Prostate gland (tissue), 2 donors: ENCODE measurements around the gene GSG1. TPM values are rescaled to one million over a fixed set of nuclear protein-coding genes. Genes with fewer than 3 reads are reported as not detected.

Experiments used
- DNase-seq: peaks from one replicate; pipeline ENCODE4 v3.0.0-alpha.2; 2019; ENCODE audit warnings: low spot score
- H3K27ac ChIP-seq, 2 donors: fragments of 200-600 bp; sonication (generic); 2 replicates each; pipeline ENCODE4 v1.5.1; 2017 to 2019
- H3K27me3 ChIP-seq: fragments of 200-600 bp; sonication (generic); replicated peaks from 2 replicates; pipeline ENCODE4 v1.5.1; 2019; ENCODE audit not compliant: insufficient read depth
- H3K36me3 ChIP-seq, 2 donors: fragments of 200-600 bp; sonication (generic); 1 replicate in 1 of 2; 2 replicates in 1 of 2; pipeline versions ENCODE4 v1.5.1 to v1.8.1; 2017 to 2019
- H3K4me1 ChIP-seq: fragments of 200-600 bp; sonication (generic); replicated peaks from 2 replicates; pipeline ENCODE4 v1.5.1; 2019
- H3K4me3 ChIP-seq, 2 donors: fragments of 200-600 bp; sonication (generic); 2 replicates each; pipeline ENCODE4 v1.5.1; 2017 to 2019
- H3K9me3 ChIP-seq: fragments of 200-600 bp; sonication (generic); 2 replicates; pipeline ENCODE4 v1.5.1; 2017
- POLR2A ChIP-seq: fragments of 450-650 bp; IDR thresholded peaks from one replicate; pipeline ENCODE4 v1.6.1; 2016; ENCODE audit warnings: antibody characterized with exemption, mild to moderate bottlenecking
- POLR2AphosphoS5 ChIP-seq: sonication (generic); formaldehyde crosslinking; IDR thresholded peaks from one replicate; pipeline ENCODE4 v1.6.1; 2017; ENCODE audit warnings: antibody characterized with exemption
- WGBS: methylation state at CpG from one replicate; pipeline ENCODE4 v1.1.5; 2018; 5-methylcytosine and 5-hydroxymethylcytosine counted together
- intact Hi-C: fragments of 100-400 bp; cut with DNase I; formaldehyde crosslinking; loops from one replicate; pipeline ENCODE4 v1.14.2; 2022
- total RNA-seq, 2 donors: library from RNA; depleted of rRNA; stranded (reverse); fragments of >200 nt; gene quantifications; one replicate each; pipeline ENCODE4 v1.1.0, GENCODE V29; 2016
- TF ChIP-seq, protein P1 (sequence below), 4 experiments: fragments of 200-600 bp in 2 of 4; fragments of 450-650 bp in 2 of 4; sonication (generic) in 2 of 4; IDR thresholded peaks; 1 replicate in 3 of 4; 2 replicates in 1 of 4; pipeline ENCODE4 v1.5.1; 2016 to 2019; ENCODE audit warnings: antibody characterized with exemption in 4 of 4, mild to moderate bottlenecking in 2 of 4, moderate library complexity in 2 of 4

The GSG1 gene
- 10 to 100 TPM in 1 of 2 donors, not detected in 1; 21.2 TPM for total RNA-seq

DNA sequence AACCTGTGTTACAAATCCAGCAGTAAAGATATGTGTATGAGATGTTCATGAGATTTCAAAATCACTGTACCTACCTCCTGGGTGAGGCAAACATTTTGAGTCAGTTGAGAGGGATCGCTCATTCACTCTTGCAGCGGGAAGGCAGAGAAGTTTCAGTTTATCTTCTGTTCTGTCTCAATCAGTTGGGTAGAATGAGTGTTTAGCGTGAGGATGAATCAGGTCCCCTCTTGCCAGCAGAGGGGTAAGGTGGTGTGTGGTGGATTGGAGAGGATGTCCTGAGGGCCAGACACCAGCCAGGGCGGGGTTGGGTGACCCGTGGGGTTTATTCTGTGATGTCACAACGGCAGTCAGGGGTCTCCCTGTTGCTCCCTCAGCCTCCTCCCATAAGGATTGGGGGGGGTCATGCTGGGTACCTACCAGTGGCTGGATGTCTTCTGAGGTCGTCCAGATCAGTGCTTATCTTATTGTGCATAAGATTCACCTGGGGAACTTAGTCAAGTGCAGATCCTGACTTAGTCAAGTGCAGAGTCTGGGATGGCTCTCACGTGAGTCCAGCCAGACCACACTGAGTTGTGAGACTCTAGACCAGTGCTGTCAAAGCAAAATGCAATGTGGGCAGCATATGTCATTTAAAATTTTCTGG, at the start of gene GSG1:
GSG1 (minus strand) TSS at position 277 of the 643 bp plus-strand sequence; CDS start at position 122, 155 bp downstream.
- TF ChIP-seq, protein P1, sequence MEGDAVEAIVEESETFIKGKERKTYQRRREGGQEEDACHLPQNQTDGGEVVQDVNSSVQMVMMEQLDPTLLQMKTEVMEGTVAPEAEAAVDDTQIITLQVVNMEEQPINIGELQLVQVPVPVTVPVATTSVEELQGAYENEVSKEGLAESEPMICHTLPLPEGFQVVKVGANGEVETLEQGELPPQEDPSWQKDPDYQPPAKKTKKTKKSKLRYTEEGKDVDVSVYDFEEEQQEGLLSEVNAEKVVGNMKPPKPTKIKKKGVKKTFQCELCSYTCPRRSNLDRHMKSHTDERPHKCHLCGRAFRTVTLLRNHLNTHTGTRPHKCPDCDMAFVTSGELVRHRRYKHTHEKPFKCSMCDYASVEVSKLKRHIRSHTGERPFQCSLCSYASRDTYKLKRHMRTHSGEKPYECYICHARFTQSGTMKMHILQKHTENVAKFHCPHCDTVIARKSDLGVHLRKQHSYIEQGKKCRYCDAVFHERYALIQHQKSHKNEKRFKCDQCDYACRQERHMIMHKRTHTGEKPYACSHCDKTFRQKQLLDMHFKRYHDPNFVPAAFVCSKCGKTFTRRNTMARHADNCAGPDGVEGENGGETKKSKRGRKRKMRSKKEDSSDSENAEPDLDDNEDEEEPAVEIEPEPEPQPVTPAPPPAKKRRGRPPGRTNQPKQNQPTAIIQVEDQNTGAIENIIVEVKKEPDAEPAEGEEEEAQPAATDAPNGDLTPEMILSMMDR (IDR thresholded peaks at IDR 0.05), result no peak
- TF ChIP-seq POLR2A (no peak), POLR2AphosphoS5 (no peak)
- intact Hi-C loops, result loop anchor here (5.0 kb wide), 1 partner anchor 99 kb away; no protein-coding TSS in a partner anchor
- no peak for DNase-seq
- WGBS, result 91% methylated on average over 8 of the region's 8 CpGs
- Histone ChIP-seq H3K4me3 (no peak within 1 kb of the TSS), H3K4me1 (peaks cover 17% of the 10 kb centered on the region), H3K27ac (peak within 1 kb of the TSS; percentile 94 to 95), H3K36me3 (no peaks in the 10 kb centered on the region), H3K9me3 (no peaks in the 10 kb centered on the region), H3K27me3 (no peaks in the 10 kb centered on the region)

DNA sequence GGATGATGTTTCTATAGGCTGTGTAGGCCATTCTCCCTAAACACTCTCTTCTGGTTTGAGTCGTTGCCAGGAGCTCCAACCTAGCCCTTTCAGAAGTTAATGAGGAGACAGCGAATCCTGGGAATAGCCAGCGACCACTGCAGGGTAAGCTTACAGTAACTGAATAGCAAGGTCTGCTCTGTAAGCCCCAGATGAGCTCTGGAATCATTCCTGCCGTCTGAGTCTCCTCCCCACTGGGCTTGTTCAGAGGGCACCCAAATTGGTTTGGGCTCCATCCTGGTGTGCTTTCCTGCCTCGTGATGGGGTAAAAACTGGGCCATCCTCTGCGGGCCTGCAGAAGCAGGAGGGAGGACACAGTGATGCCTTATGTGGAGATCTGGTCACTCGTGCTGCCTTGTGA, 49.7 kb upstream of the GSG1 start:
- intact Hi-C loops, result no loop called here
- H3K9me3 ChIP-seq, result no peaks in the 10 kb centered on the region
- no peaks in the 10 kb centered on the region for H3K4me1 ChIP-seq
- H3K27ac ChIP-seq, result no peak overlapping the region
- H3K4me3 ChIP-seq, result no peak overlapping the region
- 78% methylated on average over 7 of the region's 7 CpGs for WGBS
- TF ChIP-seq POLR2A (no peak), POLR2AphosphoS5 (no peak)
- TF ChIP-seq, protein P1 (IDR thresholded peaks at IDR 0.05), result no peak
- no peaks in the 10 kb centered on the region for H3K27me3 ChIP-seq
- no peaks in the 10 kb centered on the region for H3K36me3 ChIP-seq
- DNase-seq, result no peak

- Histone ChIP-seq H3K4me3 (no peak overlapping the region), H3K27me3 (no peaks in the 10 kb centered on the region), H3K4me1 (no peaks in the 10 kb centered on the region), H3K27ac (no peak overlapping the region), H3K36me3 (no peaks in the 10 kb centered on the region), H3K9me3 (no peaks in the 10 kb centered on the region)
- DNase-seq, result no peak
- intact Hi-C loops, result no loop called here
- no peak for TF ChIP-seq POLR2AphosphoS5
- TF ChIP-seq, protein P1 (IDR thresholded peaks at IDR 0.05), result no peak
- TF ChIP-seq POLR2A, result no peak
- 96% methylated on average over 6 of the region's 6 CpGs for WGBS
Observed at GRCh38 chr12:13152756-13153155, 49.3 kb upstream of the GSG1 start.

- H3K36me3 ChIP-seq, result no peaks in the 10 kb centered on the region
- H3K4me3 ChIP-seq, result no peak overlapping the region
- intact Hi-C loops, result no loop called here
- no peaks in the 10 kb centered on the region for H3K4me1 ChIP-seq
- H3K27me3 ChIP-seq, result no peaks in the 10 kb centered on the region
- H3K9me3 ChIP-seq, result no peaks in the 10 kb centered on the region
- TF ChIP-seq POLR2AphosphoS5 (no peak), POLR2A (no peak)
- TF ChIP-seq, protein P1 (IDR thresholded peaks at IDR 0.05), result no peak
- no peak overlapping the region for H3K27ac ChIP-seq
- 78% methylated on average over 1 of the region's 1 CpG for WGBS
- no peak for DNase-seq
Observed at GRCh38 chr12:13152281-13152680, 48.8 kb upstream of the GSG1 start.

- H3K36me3 ChIP-seq, result no peaks in the 10 kb centered on the region
- no peaks in the 10 kb centered on the region for H3K4me1 ChIP-seq
- H3K4me3 ChIP-seq, result no peak overlapping the region
- 79% methylated on average over 4 of the region's 4 CpGs for WGBS
- H3K27me3 ChIP-seq, result no peaks in the 10 kb centered on the region
- TF ChIP-seq, protein P1 (IDR thresholded peaks at IDR 0.05), result no peak
- no peak for TF ChIP-seq POLR2A
- TF ChIP-seq POLR2AphosphoS5, result no peak
- intact Hi-C loops, result no loop called here
- no peak overlapping the region for H3K27ac ChIP-seq
- H3K9me3 ChIP-seq, result no peaks in the 10 kb centered on the region
- no peak for DNase-seq
Observed at GRCh38 chr12:13149411-13149810, 45.9 kb upstream of the GSG1 start.
